Neutrophil (primary cell): Measurements from ENCODE around the gene HMX2.

Source experiments
- H3K27ac ChIP-seq: fragments of 200-600 bp; sonication (generic); 2 replicates; pipeline ENCODE4 v1.5.1; 2016; ENCODE audit warnings: mild to moderate bottlenecking, moderate library complexity
- H3K27me3 ChIP-seq: fragments of 200-600 bp; sonication (generic); 2 replicates; pipeline ENCODE4 v1.6.0; 2016; ENCODE audit warnings: mild to moderate bottlenecking
- H3K36me3 ChIP-seq: fragments of 200-600 bp; sonication (generic); 2 replicates; pipeline ENCODE4 v1.5.1; 2017
- H3K4me1 ChIP-seq, 2 experiments: fragments of 200-600 bp in 1 of 2; sonication (generic) in 1 of 2; 1 replicate in 1 of 2; 2 replicates in 1 of 2; pipeline versions ENCODE4 v1.5.1 to v1.6.1; 2013 to 2016; ENCODE audit warnings: low read depth in 1 of 2, low read length in 1 of 2, mild to moderate bottlenecking in 1 of 2, moderate library complexity in 1 of 2; ENCODE audit not compliant: control insufficient read depth in 1 of 2, insufficient read depth in 1 of 2
- H3K4me3 ChIP-seq, 2 experiments: fragments of 200-600 bp in 1 of 2; sonication (generic) in 1 of 2; 1 replicate in 1 of 2; 2 replicates in 1 of 2; pipeline ENCODE4 v1.5.1; 2013 to 2016; ENCODE audit warnings: low read depth in 1 of 2, low read length in 1 of 2, mild to moderate bottlenecking in 1 of 2, moderate library complexity in 1 of 2
- H3K9me3 ChIP-seq: fragments of 200-600 bp; sonication (generic); 2 replicates; pipeline ENCODE4 v1.5.1; 2016
- TF ChIP-seq, protein P1 (sequence below): fragments of 200-600 bp; sonication (generic); IDR thresholded peaks from 2 replicates; pipeline ENCODE4 v1.5.1; 2016; ENCODE audit warnings: antibody characterized with exemption

Gene HMX2

DNA sequence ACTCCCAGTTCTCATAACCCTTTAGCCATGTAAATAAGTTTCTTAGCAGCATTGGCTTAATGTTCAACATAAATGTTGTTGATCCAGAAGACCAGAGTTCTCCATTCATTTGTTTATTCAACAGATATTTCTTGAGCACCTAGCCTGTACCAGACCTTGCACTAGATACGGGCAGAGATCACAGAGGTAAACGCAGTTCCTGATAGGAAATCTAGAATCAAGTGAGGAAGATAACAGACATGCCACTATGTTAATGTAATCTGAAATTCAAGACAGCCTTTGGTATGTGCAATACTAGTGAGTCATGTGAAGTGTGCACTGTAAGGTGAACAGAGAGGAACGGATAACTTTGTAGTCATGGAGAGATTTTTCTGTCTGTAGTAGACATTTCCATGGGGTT is 9.3 kb downstream of the HMX2 start:
- peaks cover 8 to 22% of the 10 kb centered on the region in 2 experiments for H3K4me1 ChIP-seq
- H3K4me3 ChIP-seq, result no peak overlapping the region
- H3K27me3 ChIP-seq, result peaks cover 17% of the 10 kb centered on the region
- H3K9me3 ChIP-seq, result no peaks in the 10 kb centered on the region
- H3K27ac ChIP-seq, result no peak overlapping the region
- TF ChIP-seq, protein P1, sequence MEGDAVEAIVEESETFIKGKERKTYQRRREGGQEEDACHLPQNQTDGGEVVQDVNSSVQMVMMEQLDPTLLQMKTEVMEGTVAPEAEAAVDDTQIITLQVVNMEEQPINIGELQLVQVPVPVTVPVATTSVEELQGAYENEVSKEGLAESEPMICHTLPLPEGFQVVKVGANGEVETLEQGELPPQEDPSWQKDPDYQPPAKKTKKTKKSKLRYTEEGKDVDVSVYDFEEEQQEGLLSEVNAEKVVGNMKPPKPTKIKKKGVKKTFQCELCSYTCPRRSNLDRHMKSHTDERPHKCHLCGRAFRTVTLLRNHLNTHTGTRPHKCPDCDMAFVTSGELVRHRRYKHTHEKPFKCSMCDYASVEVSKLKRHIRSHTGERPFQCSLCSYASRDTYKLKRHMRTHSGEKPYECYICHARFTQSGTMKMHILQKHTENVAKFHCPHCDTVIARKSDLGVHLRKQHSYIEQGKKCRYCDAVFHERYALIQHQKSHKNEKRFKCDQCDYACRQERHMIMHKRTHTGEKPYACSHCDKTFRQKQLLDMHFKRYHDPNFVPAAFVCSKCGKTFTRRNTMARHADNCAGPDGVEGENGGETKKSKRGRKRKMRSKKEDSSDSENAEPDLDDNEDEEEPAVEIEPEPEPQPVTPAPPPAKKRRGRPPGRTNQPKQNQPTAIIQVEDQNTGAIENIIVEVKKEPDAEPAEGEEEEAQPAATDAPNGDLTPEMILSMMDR, result no peak
- H3K36me3 ChIP-seq, result peaks cover 40% of the 10 kb centered on the region

DNA sequence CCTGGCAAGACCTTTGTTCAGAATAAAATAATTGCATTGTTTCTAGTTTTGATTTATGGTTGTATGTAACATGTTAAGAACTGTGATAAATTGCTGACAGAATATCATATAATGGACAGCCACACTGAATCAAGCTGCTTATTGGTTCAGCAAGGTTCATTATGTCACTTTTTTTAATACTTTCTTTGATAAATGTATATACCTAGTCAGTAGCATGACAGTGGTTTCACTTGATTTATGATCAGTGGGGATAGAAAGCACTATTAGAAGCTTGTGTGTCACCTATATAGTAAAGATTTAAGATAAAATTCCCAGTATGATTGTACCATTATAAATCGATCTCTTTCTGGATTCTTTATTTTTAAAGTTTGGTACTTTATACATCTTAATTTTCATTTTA is 10.7 kb downstream of the HMX2 start:
- no peaks in the 10 kb centered on the region for H3K9me3 ChIP-seq
- no peak overlapping the region for H3K27ac ChIP-seq
- peaks cover 8 to 20% of the 10 kb centered on the region in 2 experiments for H3K4me1 ChIP-seq
- H3K36me3 ChIP-seq, result peaks cover 54% of the 10 kb centered on the region
- H3K27me3 ChIP-seq, result peaks cover 2% of the 10 kb centered on the region
- no peak overlapping the region for H3K4me3 ChIP-seq
- TF ChIP-seq, protein P1, result no peak

DNA sequence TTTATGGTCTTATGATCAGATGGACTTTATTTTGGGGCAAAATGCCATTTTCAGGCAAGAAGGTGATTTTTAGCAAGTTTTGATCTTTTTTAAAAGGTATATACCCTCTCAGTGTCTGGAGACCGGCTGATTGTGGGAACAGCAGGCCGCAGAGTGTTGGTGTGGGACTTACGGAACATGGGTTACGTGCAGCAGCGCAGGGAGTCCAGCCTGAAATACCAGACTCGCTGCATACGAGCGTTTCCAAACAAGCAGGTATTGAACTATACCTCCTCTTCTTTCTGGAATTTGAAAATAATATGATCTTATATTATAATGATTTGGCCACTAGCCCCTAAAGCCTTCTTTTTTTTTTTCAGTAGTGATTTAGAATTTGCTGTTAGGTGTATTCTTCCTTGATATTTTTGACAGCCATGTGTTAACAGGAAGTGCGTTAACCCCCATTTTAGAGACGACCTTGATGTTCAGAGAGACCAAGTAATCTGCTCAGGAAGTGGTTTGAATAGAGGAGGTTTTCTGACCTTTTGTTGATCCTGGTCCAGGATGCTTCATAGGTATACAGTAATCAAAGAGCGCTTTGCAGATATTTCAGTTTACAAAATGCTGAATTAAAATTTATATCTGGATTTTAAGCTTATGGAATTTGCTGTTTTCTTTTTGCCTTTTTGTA is 12.5 kb downstream of the HMX2 start:
- Histone ChIP-seq H3K36me3 (peaks cover 69% of the 10 kb centered on the region), H3K27ac (no peak overlapping the region), H3K4me3 (no peak overlapping the region), H3K27me3 (no peaks in the 10 kb centered on the region), H3K4me1 (peaks cover 0 to 5% of the 10 kb centered on the region in 2 experiments), H3K9me3 (no peaks in the 10 kb centered on the region)
- TF ChIP-seq, protein P1, result no peak

DNA sequence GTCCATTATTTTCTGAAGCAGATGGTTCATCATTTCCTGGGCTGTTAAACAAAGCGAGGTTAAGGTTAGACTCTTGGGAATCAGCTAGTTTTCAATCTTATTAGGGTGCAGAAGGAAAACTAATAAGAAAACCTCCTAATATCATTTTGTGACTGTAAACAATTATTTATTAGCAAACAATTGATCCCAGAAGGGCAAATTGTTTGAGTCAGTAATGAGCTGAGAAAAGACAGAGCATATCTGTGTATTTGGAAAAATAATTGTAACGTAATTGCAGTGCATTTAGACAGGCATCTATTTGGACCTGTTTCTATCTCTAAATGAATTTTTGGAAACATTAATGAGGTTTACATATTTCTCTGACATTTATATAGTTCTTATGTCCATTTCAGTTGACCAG is 16.4 kb downstream of the HMX2 start:
- Histone ChIP-seq H3K4me3 (no peak overlapping the region), H3K27ac (no peak overlapping the region), H3K4me1 (no peaks in the 10 kb centered on the region), H3K27me3 (no peaks in the 10 kb centered on the region), H3K9me3 (no peaks in the 10 kb centered on the region), H3K36me3 (peaks cover 79% of the 10 kb centered on the region)
- TF ChIP-seq, protein P1, result no peak

DNA sequence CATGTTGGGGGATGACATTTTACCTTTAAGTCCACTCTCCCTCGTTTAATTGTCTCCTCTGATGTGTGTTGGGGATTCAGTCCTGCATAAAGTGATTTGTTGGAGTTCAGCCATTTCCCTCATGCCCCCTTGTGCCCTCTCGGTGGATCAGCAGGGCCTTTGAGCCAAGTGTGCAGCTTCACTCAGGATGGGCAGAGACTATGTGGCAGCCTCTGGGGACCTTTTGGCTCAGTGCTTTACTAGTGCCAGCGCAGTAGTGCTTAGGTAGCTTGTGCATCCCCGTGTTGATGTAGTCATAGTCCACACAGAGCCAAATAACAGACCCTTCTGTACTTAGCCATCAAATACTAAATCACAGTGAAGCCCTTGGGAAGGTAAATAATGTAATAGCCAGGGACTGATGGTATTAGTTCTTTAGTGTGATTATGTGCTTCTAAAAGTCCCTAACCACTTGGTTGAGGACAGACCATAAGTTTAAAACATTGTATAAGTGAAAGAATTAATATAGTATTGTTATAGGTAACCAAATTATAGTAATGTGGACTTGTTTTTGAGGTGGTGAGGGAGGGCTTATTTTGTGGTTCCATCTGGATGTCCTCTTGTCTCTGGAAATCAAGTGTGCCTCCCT is 17.6 kb downstream of the HMX2 start:
- H3K36me3 ChIP-seq, result peaks cover 82% of the 10 kb centered on the region
- TF ChIP-seq, protein P1, result no peak
- H3K4me3 ChIP-seq, result no peak overlapping the region
- no peaks in the 10 kb centered on the region for H3K4me1 ChIP-seq
- no peaks in the 10 kb centered on the region for H3K27me3 ChIP-seq
- no peak overlapping the region for H3K27ac ChIP-seq
- no peaks in the 10 kb centered on the region for H3K9me3 ChIP-seq
